HL-60 (cell line): ENCODE results near the gene A4GALT.

Experiments used
- DNase-seq, 2 experiments: peaks; one replicate each; pipeline ENCODE4 v3.0.0-alpha.2; 2010 to 2020; ENCODE audit warnings: low read depth in 1 of 2, low spot score in 1 of 2
- H3K27ac ChIP-seq: fragments of 250-450 bp; sonication (Bioruptor Pico); replicated peaks from 2 replicates; pipeline ENCODE4 v1.5.1; 2020; ENCODE audit warnings: mild to moderate bottlenecking, moderate library complexity
- H3K27me3 ChIP-seq: fragments of 250-450 bp; sonication (Bioruptor Pico); 2 replicates; pipeline ENCODE4 v1.5.1; 2021; ENCODE audit warnings: mild to moderate bottlenecking, moderate library complexity; ENCODE audit not compliant: insufficient read depth, poor library complexity, severe bottlenecking
- H3K4me3 ChIP-seq: replicated peaks from 2 replicates; pipeline ENCODE4 v1.5.1; 2011; ENCODE audit warnings: mild to moderate bottlenecking, control low read depth, low read length; ENCODE audit not compliant: insufficient read depth
- GABPA ChIP-seq: IDR thresholded peaks from 2 replicates; pipeline ENCODE4 v1.6.1; 2012; ENCODE audit warnings: low read depth
- POLR2AphosphoS5 ChIP-seq: IDR thresholded peaks from 2 replicates; pipeline ENCODE4 v1.6.1; 2012; ENCODE audit warnings: low read depth
- SPI1 ChIP-seq: IDR thresholded peaks from 2 replicates; pipeline ENCODE4 v1.6.1; 2012; ENCODE audit warnings: low read depth, mild to moderate bottlenecking, borderline replicate concordance
- TF ChIP-seq, protein P1 (sequence below): IDR thresholded peaks from one replicate; pipeline ENCODE4 v1.5.1; 2011; ENCODE audit warnings: low read length, control low read depth, inconsistent platforms; ENCODE audit not compliant: insufficient read depth
- TF ChIP-seq, protein P2 (sequence below): IDR thresholded peaks from 2 replicates; pipeline ENCODE4 v1.6.1; 2012; ENCODE audit warnings: low read depth; ENCODE audit not compliant: insufficient replicate concordance

Gene A4GALT

GRCh38 chr22:42725606-42726355, 5.1 kb upstream of the A4GALT start:
- Histone ChIP-seq H3K4me3 (no peak overlapping the region), H3K27me3 (peaks cover 23% of the 10 kb centered on the region), H3K27ac (no peak overlapping the region)
- no peak for TF ChIP-seq SPI1
- TF ChIP-seq, protein P1, sequence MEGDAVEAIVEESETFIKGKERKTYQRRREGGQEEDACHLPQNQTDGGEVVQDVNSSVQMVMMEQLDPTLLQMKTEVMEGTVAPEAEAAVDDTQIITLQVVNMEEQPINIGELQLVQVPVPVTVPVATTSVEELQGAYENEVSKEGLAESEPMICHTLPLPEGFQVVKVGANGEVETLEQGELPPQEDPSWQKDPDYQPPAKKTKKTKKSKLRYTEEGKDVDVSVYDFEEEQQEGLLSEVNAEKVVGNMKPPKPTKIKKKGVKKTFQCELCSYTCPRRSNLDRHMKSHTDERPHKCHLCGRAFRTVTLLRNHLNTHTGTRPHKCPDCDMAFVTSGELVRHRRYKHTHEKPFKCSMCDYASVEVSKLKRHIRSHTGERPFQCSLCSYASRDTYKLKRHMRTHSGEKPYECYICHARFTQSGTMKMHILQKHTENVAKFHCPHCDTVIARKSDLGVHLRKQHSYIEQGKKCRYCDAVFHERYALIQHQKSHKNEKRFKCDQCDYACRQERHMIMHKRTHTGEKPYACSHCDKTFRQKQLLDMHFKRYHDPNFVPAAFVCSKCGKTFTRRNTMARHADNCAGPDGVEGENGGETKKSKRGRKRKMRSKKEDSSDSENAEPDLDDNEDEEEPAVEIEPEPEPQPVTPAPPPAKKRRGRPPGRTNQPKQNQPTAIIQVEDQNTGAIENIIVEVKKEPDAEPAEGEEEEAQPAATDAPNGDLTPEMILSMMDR, result no peak
- TF ChIP-seq POLR2AphosphoS5, result no peak
- TF ChIP-seq, protein P2, sequence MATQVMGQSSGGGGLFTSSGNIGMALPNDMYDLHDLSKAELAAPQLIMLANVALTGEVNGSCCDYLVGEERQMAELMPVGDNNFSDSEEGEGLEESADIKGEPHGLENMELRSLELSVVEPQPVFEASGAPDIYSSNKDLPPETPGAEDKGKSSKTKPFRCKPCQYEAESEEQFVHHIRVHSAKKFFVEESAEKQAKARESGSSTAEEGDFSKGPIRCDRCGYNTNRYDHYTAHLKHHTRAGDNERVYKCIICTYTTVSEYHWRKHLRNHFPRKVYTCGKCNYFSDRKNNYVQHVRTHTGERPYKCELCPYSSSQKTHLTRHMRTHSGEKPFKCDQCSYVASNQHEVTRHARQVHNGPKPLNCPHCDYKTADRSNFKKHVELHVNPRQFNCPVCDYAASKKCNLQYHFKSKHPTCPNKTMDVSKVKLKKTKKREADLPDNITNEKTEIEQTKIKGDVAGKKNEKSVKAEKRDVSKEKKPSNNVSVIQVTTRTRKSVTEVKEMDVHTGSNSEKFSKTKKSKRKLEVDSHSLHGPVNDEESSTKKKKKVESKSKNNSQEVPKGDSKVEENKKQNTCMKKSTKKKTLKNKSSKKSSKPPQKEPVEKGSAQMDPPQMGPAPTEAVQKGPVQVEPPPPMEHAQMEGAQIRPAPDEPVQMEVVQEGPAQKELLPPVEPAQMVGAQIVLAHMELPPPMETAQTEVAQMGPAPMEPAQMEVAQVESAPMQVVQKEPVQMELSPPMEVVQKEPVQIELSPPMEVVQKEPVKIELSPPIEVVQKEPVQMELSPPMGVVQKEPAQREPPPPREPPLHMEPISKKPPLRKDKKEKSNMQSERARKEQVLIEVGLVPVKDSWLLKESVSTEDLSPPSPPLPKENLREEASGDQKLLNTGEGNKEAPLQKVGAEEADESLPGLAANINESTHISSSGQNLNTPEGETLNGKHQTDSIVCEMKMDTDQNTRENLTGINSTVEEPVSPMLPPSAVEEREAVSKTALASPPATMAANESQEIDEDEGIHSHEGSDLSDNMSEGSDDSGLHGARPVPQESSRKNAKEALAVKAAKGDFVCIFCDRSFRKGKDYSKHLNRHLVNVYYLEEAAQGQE, result no peak
- no peak for TF ChIP-seq GABPA
- no peak for DNase-seq

GRCh38 chr22:42724062-42724461, 3.4 kb upstream of the A4GALT start:
- TF ChIP-seq POLR2AphosphoS5 (no peak), SPI1 (no peak), GABPA (no peak)
- TF ChIP-seq, protein P2, result no peak
- TF ChIP-seq, protein P1, result no peak
- Histone ChIP-seq H3K4me3 (no peak overlapping the region), H3K27ac (no peak overlapping the region), H3K27me3 (peaks cover 35% of the 10 kb centered on the region)
- no peak for DNase-seq

GRCh38 chr22:42721045-42721434, 370 bp upstream of the A4GALT start:
- Histone ChIP-seq H3K27me3 (peaks cover 55% of the 10 kb centered on the region), H3K4me3 (no peak overlapping the region), H3K27ac (no peak overlapping the region)
- no peak for DNase-seq
- TF ChIP-seq, protein P1, result no peak

GRCh38 chr22:42719656-42720262, 911 bp downstream of the A4GALT start:
- Histone ChIP-seq H3K27ac (no peak overlapping the region), H3K27me3 (peaks cover 55% of the 10 kb centered on the region), H3K4me3 (no peak overlapping the region)
- no peak for DNase-seq
- no peak for TF ChIP-seq POLR2AphosphoS5
- no peak for TF ChIP-seq SPI1
- TF ChIP-seq, protein P2, result no peak
- TF ChIP-seq, protein P1, result no peak
- TF ChIP-seq GABPA, result no peak
